A673 (cell line): ENCODE measurements around the gene ROR2. TPM values are rescaled to one million over a fixed set of nuclear protein-coding genes. Genes with fewer than 3 reads are reported as not detected.

ENCODE experiments used
- BruUV-seq: library from RNA; stranded (reverse); fragments of 400-500 nt; replicated peaks from 2 replicates; lab custom pipeline; 2021; lab: Mats Ljungman, UMichigan
- CTCF ChIA-PET: fragments of 300-600 bp; sonication (Branson Sonifier 250); formaldehyde crosslinking; loops from one replicate; lab custom pipeline; 2022; ENCODE audit warnings: antibody characterized with exemption; lab: Charles Lee
- POLR2A ChIA-PET: fragments of 300-600 bp; sonication (Branson Sonifier 250); formaldehyde crosslinking; loops from one replicate; lab custom pipeline; 2022; ENCODE audit warnings: antibody characterized with exemption; ENCODE audit not compliant: low non-redundant PET; lab: Charles Lee
- DNase-seq: peaks from one replicate; pipeline ENCODE4 v3.0.0-alpha.2; 2015; ENCODE audit warnings: low spot score
- H3K27ac ChIP-seq: fragments of 200-600 bp; sonication (generic); 2 replicates; pipeline ENCODE4 v1.5.1; 2016; ENCODE audit warnings: mixed run types, low read depth, mild to moderate bottlenecking, mixed read lengths, antibody characterized with exemption, low read length; ENCODE audit not compliant: poor library complexity, severe bottlenecking
- H3K27me3 ChIP-seq: fragments of 200-600 bp; sonication (generic); replicated peaks from 2 replicates; pipeline ENCODE4 v1.6.1; 2017; ENCODE audit warnings: mixed run types, low read depth, mild to moderate bottlenecking, mixed read lengths, antibody characterized with exemption, low read length; ENCODE audit not compliant: insufficient read depth, poor library complexity
- H3K36me3 ChIP-seq: fragments of 200-600 bp; sonication (generic); 2 replicates; pipeline ENCODE4 v1.6.1; 2016; ENCODE audit warnings: mixed run types, mild to moderate bottlenecking, mixed read lengths, antibody characterized with exemption, low read length; ENCODE audit not compliant: insufficient read depth, poor library complexity, severe bottlenecking
- H3K4me1 ChIP-seq: fragments of 200-600 bp; sonication (generic); 2 replicates; pipeline ENCODE4 v1.6.1; 2017; ENCODE audit warnings: mixed run types, mild to moderate bottlenecking, mixed read lengths, antibody characterized with exemption, low read length; ENCODE audit not compliant: insufficient read depth, poor library complexity, severe bottlenecking
- H3K4me3 ChIP-seq: fragments of 200-600 bp; sonication (generic); 2 replicates; pipeline ENCODE4 v1.5.1; 2016; ENCODE audit warnings: low read depth, mixed run types, mild to moderate bottlenecking, mixed read lengths, low read length; ENCODE audit not compliant: poor library complexity, severe bottlenecking
- H3K9me3 ChIP-seq: fragments of 200-600 bp; sonication (generic); 2 replicates; pipeline ENCODE4 v1.6.1; 2016; ENCODE audit warnings: mixed run types, low read depth, mild to moderate bottlenecking, mixed read lengths, antibody characterized with exemption, low read length; ENCODE audit not compliant: poor library complexity, severe bottlenecking
- CTCF ChIP-seq: fragments of 300-800, 200-600 bp; sonication (generic); conservative IDR thresholded peaks from 2 replicates; pipeline ENCODE4 v1.5.1; 2017; ENCODE audit warnings: low read depth, mild to moderate bottlenecking, antibody characterized with exemption, low read length, moderate library complexity, mixed read lengths
- EZH2 ChIP-seq: fragments of 200-600 bp; sonication (generic); IDR thresholded peaks from 2 replicates; pipeline ENCODE4 v1.6.1; 2017; ENCODE audit warnings: borderline replicate concordance, low read depth, mild to moderate bottlenecking, mixed read lengths, antibody characterized with exemption, low read length; ENCODE audit not compliant: poor library complexity, severe bottlenecking
- intact Hi-C: fragments of 100-400 bp; cut with micrococcal nuclease; formaldehyde crosslinking; loops from one replicate; pipeline ENCODE4 v1.10.0; 2022; ENCODE audit not compliant: unreplicated experiment
- total RNA-seq: library from RNA; stranded (reverse); gene quantifications from 2 replicates; pipeline ENCODE4 v1.2.3, GENCODE V29; 2021

Gene ROR2
- total RNA-seq, 1 experiment from 2014 or later: 12.3 TPM

- no TSS peak for BruUV-seq
These were observed 140.3 kb downstream of the ROR2 start for GRCh38 chr9:91809581-91810285.

GRCh38 chr9:91807643-91808246 is 142.3 kb downstream of the ROR2 start:
- ChIA-PET CTCF (no interaction called here), POLR2A (no interaction called here)
- Histone ChIP-seq H3K36me3 (no peaks in the 10 kb centered on the region), H3K4me1 (no peaks in the 10 kb centered on the region), H3K9me3 (no peaks in the 10 kb centered on the region), H3K27me3 (no peaks in the 10 kb centered on the region), H3K4me3 (no peak overlapping the region), H3K27ac (no peak overlapping the region)
- DNase-seq: no peak
- intact Hi-C loops: no loop called here
- BruUV-seq: no TSS peak
- TF ChIP-seq CTCF: no peak
- no peak for TF ChIP-seq EZH2

More at GRCh38 chr9:91809581-91810285, 140.3 kb downstream of the ROR2 start:
- H3K4me3 ChIP-seq: no peak overlapping the region
- H3K9me3 ChIP-seq: no peaks in the 10 kb centered on the region
- DNase-seq: no peak
- no peaks in the 10 kb centered on the region for H3K36me3 ChIP-seq
- no peaks in the 10 kb centered on the region for H3K4me1 ChIP-seq
- H3K27me3 ChIP-seq: no peaks in the 10 kb centered on the region
- intact Hi-C loops: no loop called here
- H3K27ac ChIP-seq: no peak overlapping the region
- TF ChIP-seq CTCF (no peak), EZH2 (no peak)
- CTCF ChIA-PET: no interaction called here
- POLR2A ChIA-PET: no interaction called here

- ChIA-PET POLR2A (no interaction called here), CTCF (no interaction called here)
- Histone ChIP-seq H3K36me3 (no peaks in the 10 kb centered on the region), H3K27ac (no peak overlapping the region), H3K4me3 (no peak overlapping the region), H3K27me3 (no peaks in the 10 kb centered on the region), H3K9me3 (no peaks in the 10 kb centered on the region), H3K4me1 (peaks cover 3% of the 10 kb centered on the region)
- no peak for DNase-seq
- no TSS peak for BruUV-seq
- intact Hi-C loops: no loop called here
- no peak for TF ChIP-seq CTCF
- no peak for TF ChIP-seq EZH2
These were observed 145.0 kb downstream of the ROR2 start for GRCh38 chr9:91805031-91805430.
